ENCODE data around the gene ABL2.

- no peak for TF ChIP-seq MAX (IDR thresholded peaks at IDR 0.05; ENCODE audit: low read depth, low read length)
- TF ChIP-seq, protein P1, sequence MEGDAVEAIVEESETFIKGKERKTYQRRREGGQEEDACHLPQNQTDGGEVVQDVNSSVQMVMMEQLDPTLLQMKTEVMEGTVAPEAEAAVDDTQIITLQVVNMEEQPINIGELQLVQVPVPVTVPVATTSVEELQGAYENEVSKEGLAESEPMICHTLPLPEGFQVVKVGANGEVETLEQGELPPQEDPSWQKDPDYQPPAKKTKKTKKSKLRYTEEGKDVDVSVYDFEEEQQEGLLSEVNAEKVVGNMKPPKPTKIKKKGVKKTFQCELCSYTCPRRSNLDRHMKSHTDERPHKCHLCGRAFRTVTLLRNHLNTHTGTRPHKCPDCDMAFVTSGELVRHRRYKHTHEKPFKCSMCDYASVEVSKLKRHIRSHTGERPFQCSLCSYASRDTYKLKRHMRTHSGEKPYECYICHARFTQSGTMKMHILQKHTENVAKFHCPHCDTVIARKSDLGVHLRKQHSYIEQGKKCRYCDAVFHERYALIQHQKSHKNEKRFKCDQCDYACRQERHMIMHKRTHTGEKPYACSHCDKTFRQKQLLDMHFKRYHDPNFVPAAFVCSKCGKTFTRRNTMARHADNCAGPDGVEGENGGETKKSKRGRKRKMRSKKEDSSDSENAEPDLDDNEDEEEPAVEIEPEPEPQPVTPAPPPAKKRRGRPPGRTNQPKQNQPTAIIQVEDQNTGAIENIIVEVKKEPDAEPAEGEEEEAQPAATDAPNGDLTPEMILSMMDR (IDR thresholded peaks at IDR 0.05; ENCODE audit: low read depth, low read length), result no peak
Measured at GRCh38 chr1:179146911-179147310, 82.6 kb downstream of the ABL2 start.
